AG04450 (cell line): ENCODE measurements around the gene COL23A1. TPM values are rescaled to one million over a fixed set of nuclear protein-coding genes. Genes with fewer than 3 reads are reported as not detected.

Experiments
- CTCF ChIA-PET: fragments of 300-600, 350-600 bp; formaldehyde crosslinking; extraction: SDS; loops from one replicate; lab custom pipeline; 2022; ENCODE audit warnings: antibody characterized with exemption, inconsistent platforms; lab: Charles Lee
- POLR2A ChIA-PET: fragments of 350-600 bp; formaldehyde crosslinking; extraction: SDS; loops from one replicate; lab custom pipeline; 2021; ENCODE audit warnings: antibody characterized with exemption, inconsistent platforms; lab: Yijun Ruan, JAX
- DNase-seq: peaks from one replicate; pipeline ENCODE4 v3.0.0-alpha.2; 2011; ENCODE audit warnings: low read depth, low spot score
- H3K27ac ChIP-seq: one replicate; pipeline ENCODE4 v1.5.1; 2012; ENCODE audit warnings: low read depth, low read length, control low read depth
- H3K27me3 ChIP-seq: one replicate; pipeline ENCODE4 v1.6.0; 2012; ENCODE audit warnings: low read length; ENCODE audit not compliant: control insufficient read depth, insufficient read depth
- H3K4me3 ChIP-seq: 2 replicates; pipeline ENCODE4 v1.5.1; 2011; ENCODE audit warnings: mild to moderate bottlenecking, low read depth, low read length, control low read depth
- H3K9me3 ChIP-seq: 2 replicates; pipeline ENCODE4 v1.5.1; 2012; ENCODE audit warnings: low read length; ENCODE audit not compliant: control insufficient read depth, insufficient read depth
- CTCF ChIP-seq: IDR thresholded peaks from 2 replicates; pipeline ENCODE4 v1.5.1; 2011; ENCODE audit warnings: low read depth, low read length, control low read depth, inconsistent platforms
- polyA plus RNA-seq: library from polyadenylated mRNA; depleted of rRNA; stranded (reverse); fragments of >200 nt; gene quantifications from 2 replicates; pipeline ENCODE4 v1.2.3, GENCODE V29; 2011

Gene COL23A1
- polyA plus RNA-seq, 1 experiment = not detected

- no peak overlapping the region for H3K27ac ChIP-seq
- CTCF ChIA-PET = interaction anchor here (0.6 to 1.3 kb wide), 2 partner anchors 10 to 12 kb away, joined by 3 to 4 read pairs; no protein-coding TSS in a partner anchor
- no peak for DNase-seq
- TF ChIP-seq CTCF = peak; percentile 13; the same call in 1 of the 2 replicates
- H3K9me3 ChIP-seq = peaks cover 9% of the 10 kb centered on the region
- POLR2A ChIA-PET = no interaction called here
- peaks cover 24% of the 10 kb centered on the region for H3K27me3 ChIP-seq
- H3K4me3 ChIP-seq = no peak overlapping the region
Measured at GRCh38 chr5:178196986-178197385, 393.2 kb downstream of the COL23A1 start.

- POLR2A ChIA-PET = interaction anchor here (1.4 kb wide), 1 partner anchor 8 kb away, joined by 3 read pairs; the partner anchor contains the start of gene HNRNPAB
- CTCF ChIA-PET = interaction anchor here (0.6 to 1.3 kb wide), 2 partner anchors 11 kb away, joined by 3 to 4 read pairs; no protein-coding TSS in a partner anchor
- Histone ChIP-seq H3K27me3 (peaks cover 24% of the 10 kb centered on the region), H3K4me3 (no peak overlapping the region), H3K27ac (no peak overlapping the region), H3K9me3 (peaks cover 9% of the 10 kb centered on the region)
- no peak for TF ChIP-seq CTCF
- no peak for DNase-seq
Measured at GRCh38 chr5:178196281-178196812, 393.8 kb downstream of the COL23A1 start.

- no peak overlapping the region for H3K27ac ChIP-seq
- peaks cover 24% of the 10 kb centered on the region for H3K27me3 ChIP-seq
- H3K4me3 ChIP-seq = no peak overlapping the region
- ChIA-PET CTCF (no interaction called here), POLR2A (no interaction called here)
- DNase-seq = no peak
- H3K9me3 ChIP-seq = peaks cover 9% of the 10 kb centered on the region
- no peak for TF ChIP-seq CTCF
Measured at GRCh38 chr5:178194026-178194425, 396.2 kb downstream of the COL23A1 start.

GRCh38 chr5:178193251-178193809 lies 396.9 kb downstream of the COL23A1 start:
- H3K4me3 ChIP-seq = no peak overlapping the region
- TF ChIP-seq CTCF = no peak
- DNase-seq = no peak
- H3K9me3 ChIP-seq = peaks cover 9% of the 10 kb centered on the region
- H3K27ac ChIP-seq = no peak overlapping the region
- CTCF ChIA-PET = interaction anchor here (0.8 kb wide), 1 partner anchor 117 kb away, joined by 4 read pairs; no protein-coding TSS in a partner anchor
- peaks cover 24% of the 10 kb centered on the region for H3K27me3 ChIP-seq
- POLR2A ChIA-PET = no interaction called here

- POLR2A ChIA-PET = interaction anchor here (0.6 kb wide), 1 partner anchor 106 kb away, joined by 6 read pairs; no protein-coding TSS in a partner anchor
- TF ChIP-seq CTCF = no peak
- DNase-seq = no peak
- Histone ChIP-seq H3K9me3 (peaks cover 9% of the 10 kb centered on the region), H3K27me3 (peaks cover 24% of the 10 kb centered on the region), H3K4me3 (no peak overlapping the region), H3K27ac (no peak overlapping the region)
- CTCF ChIA-PET = interaction anchor here (0.8 kb wide), 1 partner anchor 117 kb away, joined by 4 read pairs; no protein-coding TSS in a partner anchor
Measured at GRCh38 chr5:178192787-178193186, 397.4 kb downstream of the COL23A1 start.
